ENCODE data around the gene FOXO3.
A peak's percentile ranks its signal among the peaks of the same experiment; 100 is the strongest.

Gene FOXO3

DNA sequence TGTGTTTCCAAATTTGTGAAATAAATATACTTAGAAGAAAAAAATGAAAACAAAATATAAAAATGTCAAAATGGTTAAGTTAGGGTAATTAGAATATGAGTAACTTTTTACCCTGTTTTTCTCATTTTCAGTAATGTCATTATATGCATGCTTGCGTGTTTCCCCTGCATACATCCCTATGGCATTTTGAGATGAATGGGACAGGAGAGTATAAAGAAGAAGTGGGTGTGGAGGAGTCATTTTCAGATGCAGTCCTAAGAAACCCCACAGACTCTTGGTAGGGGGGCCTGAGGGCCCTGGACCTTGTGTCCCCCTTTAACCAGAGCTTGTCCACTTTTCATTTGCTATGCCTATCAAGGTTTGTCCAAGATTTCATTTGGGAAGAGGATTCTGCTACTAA lies 77.2 kb downstream of the FOXO3 start:
- DNase-seq (ENCODE audit: low read depth), result no peak
- TF ChIP-seq, protein P1, sequence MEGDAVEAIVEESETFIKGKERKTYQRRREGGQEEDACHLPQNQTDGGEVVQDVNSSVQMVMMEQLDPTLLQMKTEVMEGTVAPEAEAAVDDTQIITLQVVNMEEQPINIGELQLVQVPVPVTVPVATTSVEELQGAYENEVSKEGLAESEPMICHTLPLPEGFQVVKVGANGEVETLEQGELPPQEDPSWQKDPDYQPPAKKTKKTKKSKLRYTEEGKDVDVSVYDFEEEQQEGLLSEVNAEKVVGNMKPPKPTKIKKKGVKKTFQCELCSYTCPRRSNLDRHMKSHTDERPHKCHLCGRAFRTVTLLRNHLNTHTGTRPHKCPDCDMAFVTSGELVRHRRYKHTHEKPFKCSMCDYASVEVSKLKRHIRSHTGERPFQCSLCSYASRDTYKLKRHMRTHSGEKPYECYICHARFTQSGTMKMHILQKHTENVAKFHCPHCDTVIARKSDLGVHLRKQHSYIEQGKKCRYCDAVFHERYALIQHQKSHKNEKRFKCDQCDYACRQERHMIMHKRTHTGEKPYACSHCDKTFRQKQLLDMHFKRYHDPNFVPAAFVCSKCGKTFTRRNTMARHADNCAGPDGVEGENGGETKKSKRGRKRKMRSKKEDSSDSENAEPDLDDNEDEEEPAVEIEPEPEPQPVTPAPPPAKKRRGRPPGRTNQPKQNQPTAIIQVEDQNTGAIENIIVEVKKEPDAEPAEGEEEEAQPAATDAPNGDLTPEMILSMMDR (IDR thresholded peaks at IDR 0.05; ENCODE audit: control insufficient read depth, extremely low read depth, insufficient read depth), result no peak
- no peak overlapping the region for H3K4me3 ChIP-seq (ENCODE audit: low read depth, low read length)

DNA sequence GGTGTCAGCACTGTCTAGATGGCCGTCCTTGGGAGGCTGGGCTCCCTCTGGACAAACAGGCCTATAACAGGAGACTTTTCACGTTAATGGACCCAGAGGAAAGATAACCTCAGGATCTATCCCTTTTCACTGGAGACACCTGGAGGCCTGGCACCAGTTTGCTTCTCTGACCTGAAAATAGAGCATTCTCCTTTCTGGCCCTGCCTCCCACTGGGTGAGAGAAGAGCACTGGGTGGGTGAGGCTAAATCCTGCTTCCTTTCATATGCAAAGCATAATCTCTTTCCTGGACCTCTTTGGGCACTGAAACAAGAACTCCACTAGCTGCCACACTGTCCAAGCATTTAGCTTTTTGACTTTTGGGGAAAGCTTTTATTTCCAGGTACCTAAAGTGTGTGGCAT lies 78.3 kb downstream of the FOXO3 start:
- H3K4me3 ChIP-seq (ENCODE audit: low read depth, low read length), result no peak overlapping the region
- DNase-seq (ENCODE audit: low read depth), result no peak
- TF ChIP-seq, protein P1 (IDR thresholded peaks at IDR 0.05; ENCODE audit: control insufficient read depth, extremely low read depth, insufficient read depth), result no peak

DNA sequence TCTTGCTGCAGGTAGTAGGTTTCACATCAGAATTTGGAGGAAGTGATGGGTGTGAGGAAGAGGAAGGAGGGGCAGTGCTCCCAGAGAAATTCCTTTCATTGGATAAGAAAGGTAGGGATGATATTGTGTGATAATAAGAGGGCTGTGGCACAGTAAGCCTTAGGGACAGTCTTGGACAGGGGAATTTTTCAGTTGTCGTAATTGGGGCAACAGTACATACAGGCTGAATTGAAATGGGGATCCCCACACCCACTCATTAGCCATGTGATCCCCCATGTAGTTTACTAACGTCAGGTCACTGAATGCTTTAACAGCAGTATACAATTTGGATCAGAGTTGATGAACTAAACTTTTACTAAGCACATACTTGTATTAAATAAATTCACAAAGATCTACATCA lies 79.4 kb downstream of the FOXO3 start:
- TF ChIP-seq, protein P1 (IDR thresholded peaks at IDR 0.05; ENCODE audit: control insufficient read depth, extremely low read depth, insufficient read depth), result no peak
- H3K4me3 ChIP-seq (ENCODE audit: low read depth, low read length), result no peak overlapping the region
- no peak for DNase-seq (ENCODE audit: low read depth)

DNA sequence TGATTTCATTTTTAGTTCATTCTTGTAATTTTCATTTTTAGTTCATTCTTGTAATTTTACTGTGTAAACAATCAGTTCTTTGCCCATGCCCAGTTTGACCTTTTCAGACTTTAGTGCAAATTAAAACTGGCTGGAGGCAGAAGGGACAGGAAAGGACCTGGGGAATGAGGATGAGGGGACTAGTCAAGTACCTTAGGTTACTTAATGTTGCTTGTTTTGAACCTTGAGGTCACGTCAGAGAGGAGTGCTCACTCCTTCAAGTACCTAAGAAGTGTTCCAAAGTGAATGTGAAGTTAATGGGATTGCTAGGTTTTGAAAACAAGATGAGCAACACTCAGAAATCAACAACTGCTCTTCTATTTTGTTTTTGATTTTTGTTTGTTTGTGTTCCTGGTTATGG lies 82.5 kb downstream of the FOXO3 start:
- H3K4me3 ChIP-seq (ENCODE audit: low read depth, low read length), result no peak overlapping the region
- DNase-seq (ENCODE audit: low read depth), result no peak

DNA sequence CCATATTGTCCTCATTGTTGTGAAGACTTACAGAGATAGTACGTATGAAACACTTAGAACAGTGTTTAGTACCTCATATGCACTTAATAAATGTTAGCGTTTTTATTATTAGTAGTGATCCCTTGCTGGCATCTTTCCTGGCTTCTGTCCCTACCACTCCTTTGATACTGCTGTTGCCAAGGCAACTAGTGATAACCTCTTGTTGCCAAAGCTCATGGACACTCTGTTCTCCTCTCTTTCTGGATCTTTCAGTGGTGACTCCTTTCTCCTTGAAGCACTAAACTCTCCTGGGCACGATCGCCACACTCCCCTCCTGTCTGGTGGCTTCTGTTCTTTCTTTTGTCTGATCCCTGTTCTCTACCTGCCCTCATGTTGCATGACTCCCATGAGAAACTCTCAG lies 83.5 kb downstream of the FOXO3 start:
- no peak for DNase-seq (ENCODE audit: low read depth)
- TF ChIP-seq, protein P1 (IDR thresholded peaks at IDR 0.05; ENCODE audit: control insufficient read depth, extremely low read depth, insufficient read depth), result no peak
- no peak overlapping the region for H3K4me3 ChIP-seq (ENCODE audit: low read depth, low read length)

More for the DNA sequence above, 82.5 kb downstream of the FOXO3 start:
- TF ChIP-seq, protein P1 (IDR thresholded peaks at IDR 0.05; ENCODE audit: control insufficient read depth, extremely low read depth, insufficient read depth), result no peak

DNA sequence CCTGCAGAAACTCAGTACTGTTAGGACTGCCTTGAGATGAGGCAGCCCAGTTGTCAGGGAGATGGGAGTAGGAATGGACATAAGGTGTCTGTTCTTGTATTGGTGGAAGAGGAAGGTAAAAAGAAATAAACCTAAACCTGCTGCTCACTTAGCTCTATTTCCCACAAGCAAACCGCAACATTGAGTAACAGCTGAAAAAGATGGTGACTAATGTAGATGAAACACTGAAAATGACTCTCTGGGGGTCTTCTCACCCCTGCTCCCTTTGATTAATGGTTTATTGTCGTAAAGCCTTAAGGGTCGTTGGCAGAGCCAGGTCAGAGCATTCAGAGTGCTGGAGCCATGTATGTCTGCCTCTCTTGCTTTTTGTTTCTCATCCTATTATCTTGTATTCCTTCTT lies 87.5 kb downstream of the FOXO3 start:
- no peak for DNase-seq (ENCODE audit: low read depth)
- TF ChIP-seq, protein P1 (IDR thresholded peaks at IDR 0.05; ENCODE audit: control insufficient read depth, extremely low read depth, insufficient read depth), result no peak
- H3K4me3 ChIP-seq (ENCODE audit: low read depth, low read length), result no peak overlapping the region

DNA sequence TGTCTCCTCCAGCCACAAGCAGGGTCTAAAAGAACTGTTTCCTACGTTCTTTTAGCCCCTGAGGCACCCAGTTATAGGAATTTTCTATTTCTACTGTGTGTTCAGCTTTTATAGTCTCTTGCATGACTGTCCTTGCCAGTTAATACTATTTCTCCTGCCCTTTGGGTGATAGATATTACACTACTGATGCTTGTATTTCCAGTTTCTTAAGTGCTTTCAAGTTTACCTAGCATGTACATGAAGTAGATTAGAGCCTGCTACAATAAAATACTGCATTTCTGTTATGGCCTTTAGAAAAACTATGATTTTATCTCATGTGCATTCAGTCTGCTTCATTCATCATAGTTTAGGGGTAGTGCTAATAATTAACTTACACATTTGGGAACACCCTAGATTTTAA lies 89.6 kb downstream of the FOXO3 start:
- no peak overlapping the region for H3K4me3 ChIP-seq (ENCODE audit: low read depth, low read length)
- TF ChIP-seq, protein P1 (IDR thresholded peaks at IDR 0.05; ENCODE audit: control insufficient read depth, extremely low read depth, insufficient read depth), result no peak
- peak; percentile 34 for DNase-seq (ENCODE audit: low read depth)

All from LNCaP clone FGC (cell line).